HepG2 (cell line): Measurements from ENCODE around the gene PDIK1L. TPM values are rescaled to one million over a fixed set of nuclear protein-coding genes. Genes with fewer than 3 reads are reported as not detected.

Experiments
- ARHGAP35 ChIP-seq: sonication (generic); formaldehyde crosslinking; IDR thresholded peaks from 2 replicates; pipeline ENCODE4 v1.9.0; 2022; ENCODE audit warnings: mild to moderate bottlenecking, inconsistent platforms, moderate library complexity, missing genetic modification reagents, borderline replicate concordance
- E2F5 ChIP-seq: sonication (generic); formaldehyde crosslinking; conservative IDR thresholded peaks from 2 replicates; pipeline ENCODE4 v1.4.0; 2020; ENCODE audit warnings: missing genetic modification reagents
- EHMT2 ChIP-seq: fragments of 200-600 bp; sonication (generic); IDR thresholded peaks from 2 replicates; pipeline ENCODE4 v1.7.0; 2017; ENCODE audit warnings: antibody characterized with exemption, low read depth, low read length, borderline replicate concordance
- ELF4 ChIP-seq: sonication (generic); formaldehyde crosslinking; IDR thresholded peaks from 2 replicates; pipeline ENCODE4 v1.5.0; 2020; ENCODE audit warnings: missing genetic modification reagents, mild to moderate bottlenecking, moderate library complexity, borderline replicate concordance
- HNRNPLL ChIP-seq: fragments of 200-400 bp; formaldehyde crosslinking; IDR thresholded peaks from 2 replicates; pipeline ENCODE4 v1.6.1; 2017; ENCODE audit warnings: mild to moderate bottlenecking, low read depth, low read length; ENCODE audit not compliant: poor library complexity, severe bottlenecking
- KIAA2018 ChIP-seq: sonication (generic); formaldehyde crosslinking; IDR thresholded peaks from 2 replicates; pipeline ENCODE4 v1.5.0; 2020; ENCODE audit warnings: mild to moderate bottlenecking, missing genetic modification reagents, borderline replicate concordance
- PITX1 ChIP-seq: sonication (generic); formaldehyde crosslinking; IDR thresholded peaks from 2 replicates; pipeline ENCODE4 v1.5.1; 2020; ENCODE audit warnings: mild to moderate bottlenecking, missing genetic modification reagents
- SIX4 ChIP-seq: sonication (generic); formaldehyde crosslinking; IDR thresholded peaks from 2 replicates; pipeline ENCODE4 v1.4.0; 2020; ENCODE audit warnings: missing genetic modification reagents
- SMARCC2 ChIP-seq: fragments of 450-650 bp; IDR thresholded peaks from 2 replicates; pipeline ENCODE4 v1.6.1; 2017; ENCODE audit warnings: antibody characterized with exemption, mild to moderate bottlenecking
- SRF ChIP-seq: IDR thresholded peaks from 2 replicates; pipeline ENCODE4 v1.6.1; 2011; ENCODE audit warnings: mild to moderate bottlenecking, low read depth, low read length, moderate library complexity
- SRY ChIP-seq: sonication (generic); formaldehyde crosslinking; IDR thresholded peaks from 2 replicates; pipeline ENCODE4 v1.8.0; 2022; ENCODE audit warnings: mild to moderate bottlenecking, missing genetic modification reagents
- TMF1 ChIP-seq: sonication (generic); formaldehyde crosslinking; IDR thresholded peaks from 2 replicates; pipeline ENCODE4 v1.8.1; 2022; ENCODE audit warnings: low read depth, missing genetic modification reagents
- ZNF124 ChIP-seq: sonication (generic); formaldehyde crosslinking; IDR thresholded peaks from 2 replicates; pipeline ENCODE4 v1.4.0; 2020; ENCODE audit warnings: missing genetic modification reagents
- ZNF225 ChIP-seq: sonication (generic); formaldehyde crosslinking; IDR thresholded peaks from 2 replicates; pipeline ENCODE4 v1.4.0; 2020; ENCODE audit warnings: mild to moderate bottlenecking, missing genetic modification reagents
- ZNF44 ChIP-seq: sonication (generic); formaldehyde crosslinking; IDR thresholded peaks from 2 replicates; pipeline ENCODE4 v1.5.1; 2020; ENCODE audit warnings: mild to moderate bottlenecking, missing genetic modification reagents
- ZNF547 ChIP-seq: sonication (generic); formaldehyde crosslinking; IDR thresholded peaks from 2 replicates; pipeline ENCODE4 v1.5.1; 2020; ENCODE audit warnings: mild to moderate bottlenecking, missing genetic modification reagents
- ZNF710 ChIP-seq: sonication (generic); formaldehyde crosslinking; IDR thresholded peaks from 2 replicates; pipeline ENCODE4 v1.5.0; 2020; ENCODE audit warnings: mild to moderate bottlenecking, missing genetic modification reagents, borderline replicate concordance
- ZNF879 ChIP-seq: sonication (generic); formaldehyde crosslinking; IDR thresholded peaks from 2 replicates; pipeline ENCODE4 v1.8.1; 2023; ENCODE audit warnings: missing genetic modification reagents
- polyA plus RNA-seq, 8 experiments: library from polyadenylated mRNA; depleted of rRNA in 3 of 8; stranded (reverse) in 7 of 8; unstranded in 1 of 8; fragments of >200 nt; fragmentation: Illumina TruSeq in 4 of 8; extraction: Trizol in 4 of 8; gene quantifications; 2 replicates each; pipeline versions ENCODE4 v1.2.1 to v1.2.3, GENCODE V29; 2011 to 2016; ENCODE audit warnings: low read depth in 4 of 8, missing spikeins in 1 of 8, mixed read lengths in 1 of 8; ENCODE audit not compliant: insufficient read depth in 1 of 8
- total RNA-seq, 5 experiments: library from RNA; depleted of rRNA; stranded (reverse); fragments of >200 nt; fragmentation: Illumina TruSeq; extraction: Trizol; gene quantifications; 2 replicates each; pipeline ENCODE4 v1.2.3, GENCODE V29; 2016; ENCODE audit warnings: low read depth in 1 of 5

The PDIK1L gene
- total and polyA plus RNA-seq, 2 of the 13 experiments (the other 11 are each of a cell fraction or from before 2014, with no cell fraction given), result 1.9 to 4.6 TPM

- TF ChIP-seq ZNF225 (CRISPR knock-in tag) (peak; percentile 82; the same call in 1 of the 2 replicates), SRF (no peak), E2F5 (CRISPR knock-in tag) (peak; percentile 16; the same call in 1 of the 2 replicates), ZNF879 (CRISPR knock-in tag) (no peak), ZNF547 (peak; percentile 71; the same call in 1 of the 2 replicates), KIAA2018 (CRISPR knock-in tag) (no peak), SMARCC2 (no peak), ZNF44 (CRISPR knock-in tag) (no peak), HNRNPLL (peak; percentile 48), TMF1 (CRISPR knock-in tag) (no peak), PITX1 (CRISPR knock-in tag) (no peak; the same call in 1 of the 2 replicates), ZNF124 (CRISPR knock-in tag) (no peak), SIX4 (CRISPR knock-in tag) (no peak), ELF4 (CRISPR knock-in tag) (no peak), ZNF710 (CRISPR knock-in tag) (no peak), EHMT2 (no peak), SRY (CRISPR knock-in tag) (peak; percentile 36; the same call in 1 of the 2 replicates), ARHGAP35 (CRISPR knock-in tag) (peak; percentile 54; the same call in 1 of the 2 replicates)
These were observed at the start of gene PDIK1L (continued) for GRCh38 chr1:26111530-26112406.
